Hepatocyte (in vitro differentiated cells): ENCODE results near the gene ADAM15. TPM values are rescaled to one million over a fixed set of nuclear protein-coding genes. Genes with fewer than 3 reads are reported as not detected.

Experiments
- DNase-seq: peaks from one replicate; pipeline ENCODE4 v3.0.0-alpha.2; 2016; ENCODE audit warnings: low spot score
- H2AFZ ChIP-seq: fragments of 200-600 bp; sonication (generic); 2 replicates; pipeline ENCODE4 v1.6.0; 2016; ENCODE audit warnings: antibody characterized with exemption, mild to moderate bottlenecking
- H3K27ac ChIP-seq: fragments of 200-600 bp; sonication (generic); 2 replicates; pipeline ENCODE4 v1.5.1; 2016; ENCODE audit warnings: mild to moderate bottlenecking
- H3K27me3 ChIP-seq: fragments of 200-600 bp; sonication (generic); 2 replicates; pipeline ENCODE4 v1.6.1; 2016
- H3K36me3 ChIP-seq: fragments of 200-600 bp; sonication (generic); replicated peaks from 2 replicates; pipeline ENCODE4 v1.5.1; 2016; ENCODE audit warnings: low read depth; ENCODE audit not compliant: insufficient read depth
- H3K4me1 ChIP-seq: fragments of 200-600 bp; sonication (generic); 2 replicates; pipeline ENCODE4 v1.5.1; 2016; ENCODE audit warnings: mild to moderate bottlenecking, moderate library complexity; ENCODE audit not compliant: insufficient read depth
- H3K4me2 ChIP-seq: fragments of 200-600 bp; sonication (generic); 2 replicates; pipeline ENCODE4 v1.6.0; 2016
- H3K4me3 ChIP-seq: fragments of 200-600 bp; sonication (generic); 2 replicates; pipeline ENCODE4 v1.5.1; 2016; ENCODE audit warnings: mild to moderate bottlenecking
- H3K79me2 ChIP-seq: fragments of 200-600 bp; sonication (generic); 2 replicates; pipeline ENCODE4 v1.6.0; 2017; ENCODE audit warnings: mild to moderate bottlenecking
- H3K9me2 ChIP-seq: fragments of 200-600 bp; sonication (generic); replicated peaks from 2 replicates; pipeline ENCODE4 v1.6.0; 2017; ENCODE audit warnings: mild to moderate bottlenecking; ENCODE audit not compliant: insufficient read depth
- H3K9me3 ChIP-seq: fragments of 200-600 bp; sonication (generic); 2 replicates; pipeline ENCODE4 v1.5.1; 2016; ENCODE audit warnings: low read depth, mild to moderate bottlenecking
- H4K20me1 ChIP-seq: fragments of 200-600 bp; sonication (generic); 2 replicates; pipeline ENCODE4 v1.6.0; 2016; ENCODE audit warnings: mild to moderate bottlenecking; ENCODE audit not compliant: insufficient read depth, poor library complexity, severe bottlenecking
- CTCF ChIP-seq: fragments of 200-600 bp; sonication (generic); IDR thresholded peaks from 2 replicates; pipeline ENCODE4 v1.5.1; 2016; ENCODE audit warnings: antibody characterized with exemption, mild to moderate bottlenecking; ENCODE audit not compliant: poor library complexity
- EZH2 ChIP-seq: fragments of 200-600 bp; sonication (generic); IDR thresholded peaks from 2 replicates; pipeline ENCODE4 v1.6.1; 2016; ENCODE audit warnings: antibody characterized with exemption, mild to moderate bottlenecking, borderline replicate concordance
- EZH2phosphoT487 ChIP-seq: fragments of 200-600 bp; sonication (generic); IDR thresholded peaks from one replicate; pipeline ENCODE4 v1.6.1; 2018; ENCODE audit warnings: antibody characterized with exemption, mild to moderate bottlenecking, low read depth, moderate library complexity; ENCODE audit not compliant: unreplicated experiment, severe bottlenecking
- WGBS: methylation state at CpG from one replicate; pipeline ENCODE4 v1.1.6; 2016; ENCODE audit warnings: low lambda C conversion rate; ENCODE audit errors: missing lambda C conversion rate; 5-methylcytosine and 5-hydroxymethylcytosine counted together
- polyA plus RNA-seq: library from polyadenylated mRNA; unstranded; fragments of >200 nt; fragmentation: Nextera tagmentation; extraction: Ambion mirVana; gene quantifications from 2 replicates; pipeline ENCODE4 v1.2.1, GENCODE V29; 2016
- total RNA-seq: library from RNA; depleted of rRNA; stranded (reverse); fragments of >200 nt; gene quantifications from 2 replicates; pipeline ENCODE4 v1.2.3, GENCODE V29; 2014

Gene ADAM15
- total and polyA plus RNA-seq, 2 experiments from 2014 or later: 55.7 to 108 TPM

- Histone ChIP-seq H3K9me2 (no peaks in the 10 kb centered on the region), H3K36me3 (no peaks in the 10 kb centered on the region), H4K20me1 (peaks cover 2% of the 10 kb centered on the region), H3K4me1 (peaks cover 59% of the 10 kb centered on the region), H3K27me3 (peaks cover 48% of the 10 kb centered on the region), H3K4me3 (peak overlapping the region; percentile 5), H3K9me3 (no peaks in the 10 kb centered on the region), H3K27ac (no peak overlapping the region), H2AFZ (peak overlapping the region; percentile 45), H3K4me2 (peak overlapping the region; percentile 99), H3K79me2 (no peaks in the 10 kb centered on the region)
- peak; percentile 38 for TF ChIP-seq EZH2phosphoT487
- peak; percentile 95 for TF ChIP-seq EZH2
- TF ChIP-seq CTCF: no peak
- 3% methylated on average over 64 of the region's 68 CpGs for WGBS
- DNase-seq: peak; percentile 36
Observed at GRCh38 chr1:155081472-155082300, 30.6 kb downstream of the ADAM15 start.

DNA sequence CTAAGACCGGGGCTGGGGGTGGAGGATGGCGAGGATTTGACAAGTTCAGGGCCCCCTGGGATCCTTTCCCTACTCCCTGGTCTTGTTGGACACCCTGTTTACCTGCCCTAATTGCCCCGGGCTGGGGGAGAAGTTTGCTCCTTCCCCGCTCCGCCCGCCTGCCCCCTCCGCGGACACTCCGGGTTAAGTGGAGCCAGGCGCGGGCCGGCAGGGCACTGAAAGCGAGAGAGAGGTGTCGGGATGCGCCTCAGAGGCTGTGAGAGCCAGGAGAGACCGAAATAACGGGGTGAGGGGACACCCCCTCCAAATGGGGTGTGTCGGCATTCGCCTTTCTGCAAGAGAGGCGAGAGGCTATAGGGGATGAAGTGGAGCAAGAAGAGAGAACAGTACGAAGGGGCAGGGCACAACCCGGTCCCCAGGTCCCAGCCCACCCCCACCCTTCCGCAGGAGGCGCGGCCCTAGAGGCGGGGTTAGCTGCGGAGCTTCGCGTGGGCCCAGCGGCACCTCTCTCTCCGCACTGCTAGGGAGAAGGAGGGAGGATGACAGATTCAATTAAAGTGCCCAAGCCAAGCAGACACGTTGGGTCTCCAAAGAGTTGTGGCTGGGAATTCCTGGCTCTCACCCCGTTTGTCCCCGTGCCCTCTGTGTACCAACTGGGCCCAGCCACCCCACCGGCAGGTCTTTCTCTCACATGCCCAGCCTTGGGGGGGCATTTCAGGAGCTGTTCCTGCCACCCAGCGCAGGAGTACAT lies 31.4 kb downstream of the ADAM15 start:
- Histone ChIP-seq H3K36me3 (no peaks in the 10 kb centered on the region), H4K20me1 (peaks cover 2% of the 10 kb centered on the region), H3K79me2 (no peaks in the 10 kb centered on the region), H3K27me3 (peaks cover 48% of the 10 kb centered on the region), H3K9me3 (no peaks in the 10 kb centered on the region), H3K4me3 (no peak overlapping the region), H3K27ac (no peak overlapping the region), H3K4me2 (peak overlapping the region; percentile 99), H2AFZ (no peak overlapping the region), H3K9me2 (no peaks in the 10 kb centered on the region), H3K4me1 (peaks cover 57% of the 10 kb centered on the region)
- DNase-seq: no peak
- WGBS: 13% methylated on average over 33 of the region's 36 CpGs
- TF ChIP-seq EZH2 (peak; percentile 91), EZH2phosphoT487 (peak; percentile 48), CTCF (no peak)

- peaks cover 2% of the 10 kb centered on the region for H4K20me1 ChIP-seq
- H3K27ac ChIP-seq: no peak overlapping the region
- no peak for DNase-seq
- H3K4me3 ChIP-seq: no peak overlapping the region
- WGBS: 56% methylated on average over 6 of the region's 6 CpGs
- H3K9me2 ChIP-seq: no peaks in the 10 kb centered on the region
- H3K4me2 ChIP-seq: peak overlapping the region; percentile 99
- no peak overlapping the region for H2AFZ ChIP-seq
- peaks cover 51% of the 10 kb centered on the region for H3K4me1 ChIP-seq
- H3K27me3 ChIP-seq: peaks cover 48% of the 10 kb centered on the region
- no peaks in the 10 kb centered on the region for H3K79me2 ChIP-seq
- TF ChIP-seq CTCF (no peak), EZH2phosphoT487 (no peak), EZH2 (no peak)
- H3K36me3 ChIP-seq: no peaks in the 10 kb centered on the region
- H3K9me3 ChIP-seq: no peaks in the 10 kb centered on the region
Observed at GRCh38 chr1:155083052-155083541, 32.0 kb downstream of the ADAM15 start.
